ENCODE data around the gene HOMER1. TPM values are rescaled to one million over a fixed set of nuclear protein-coding genes. Genes with fewer than 3 reads are reported as not detected.
A peak's percentile ranks its signal among the peaks of the same experiment; 100 is the strongest.

The HOMER1 gene
- total RNA-seq, 1 donor from 2014 or later, result 20.5 TPM

DNA sequence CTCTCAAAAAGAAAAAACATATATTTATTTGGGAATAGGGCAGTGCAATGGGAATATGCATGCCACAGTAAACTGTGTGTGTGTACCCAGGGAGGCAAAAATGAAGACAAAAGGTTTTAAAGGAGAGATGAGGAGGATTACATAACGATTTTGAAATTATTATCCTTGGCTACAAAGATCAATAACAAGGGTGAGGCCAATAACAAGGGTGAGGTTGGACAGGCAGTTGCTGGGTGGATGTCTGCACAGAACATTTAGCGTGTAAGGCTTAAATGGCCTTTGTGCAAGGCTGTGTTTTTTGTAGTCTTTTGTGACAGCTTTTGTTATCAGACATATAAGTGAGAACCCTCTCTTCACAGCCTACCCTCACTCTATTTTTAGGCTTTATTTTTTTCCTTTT, 164.1 kb downstream of the HOMER1 start:
- DNase-seq (ENCODE audit: low read depth), result no peak
- TF ChIP-seq, protein P1, sequence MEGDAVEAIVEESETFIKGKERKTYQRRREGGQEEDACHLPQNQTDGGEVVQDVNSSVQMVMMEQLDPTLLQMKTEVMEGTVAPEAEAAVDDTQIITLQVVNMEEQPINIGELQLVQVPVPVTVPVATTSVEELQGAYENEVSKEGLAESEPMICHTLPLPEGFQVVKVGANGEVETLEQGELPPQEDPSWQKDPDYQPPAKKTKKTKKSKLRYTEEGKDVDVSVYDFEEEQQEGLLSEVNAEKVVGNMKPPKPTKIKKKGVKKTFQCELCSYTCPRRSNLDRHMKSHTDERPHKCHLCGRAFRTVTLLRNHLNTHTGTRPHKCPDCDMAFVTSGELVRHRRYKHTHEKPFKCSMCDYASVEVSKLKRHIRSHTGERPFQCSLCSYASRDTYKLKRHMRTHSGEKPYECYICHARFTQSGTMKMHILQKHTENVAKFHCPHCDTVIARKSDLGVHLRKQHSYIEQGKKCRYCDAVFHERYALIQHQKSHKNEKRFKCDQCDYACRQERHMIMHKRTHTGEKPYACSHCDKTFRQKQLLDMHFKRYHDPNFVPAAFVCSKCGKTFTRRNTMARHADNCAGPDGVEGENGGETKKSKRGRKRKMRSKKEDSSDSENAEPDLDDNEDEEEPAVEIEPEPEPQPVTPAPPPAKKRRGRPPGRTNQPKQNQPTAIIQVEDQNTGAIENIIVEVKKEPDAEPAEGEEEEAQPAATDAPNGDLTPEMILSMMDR (IDR thresholded peaks at IDR 0.05; ENCODE audit: insufficient read depth, low read length, severe bottlenecking), result no peak
- H3K36me3 ChIP-seq (ENCODE audit: control insufficient read depth, insufficient read depth, low read length), result no peaks in the 10 kb centered on the region
- H3K4me3 ChIP-seq (ENCODE audit: low read depth, low read length), result no peak overlapping the region
- H3K27me3 ChIP-seq (ENCODE audit: control insufficient read depth, insufficient read depth, low read length), result no peaks in the 10 kb centered on the region
- no peak for FAIRE-seq

DNA sequence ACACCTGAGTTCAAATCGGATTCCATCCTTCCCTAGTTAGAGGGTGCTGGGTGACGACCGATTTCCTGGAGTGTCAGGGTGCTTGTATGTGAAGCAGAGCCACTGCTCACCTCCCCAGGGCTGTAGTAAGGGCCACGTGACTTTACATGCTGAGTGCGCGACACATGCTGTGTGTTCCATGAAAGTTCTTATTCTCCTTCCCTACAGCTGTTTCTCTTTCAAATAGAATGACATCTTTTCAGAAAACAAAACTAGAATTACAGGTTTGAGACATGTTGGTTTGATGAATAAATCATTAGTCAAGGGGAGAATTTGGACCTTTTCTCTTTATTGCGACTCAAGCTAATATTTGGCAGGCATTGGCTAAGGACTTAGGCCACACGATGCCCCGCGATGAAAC, 164.9 kb downstream of the HOMER1 start:
- FAIRE-seq (no peak), DNase-seq (ENCODE audit: low read depth) (peak; percentile 73)
- H3K27me3 ChIP-seq (ENCODE audit: control insufficient read depth, insufficient read depth, low read length), result no peaks in the 10 kb centered on the region
- TF ChIP-seq, protein P1 (IDR thresholded peaks at IDR 0.05; ENCODE audit: insufficient read depth, low read length, severe bottlenecking), result no peak
- no peak overlapping the region for H3K4me3 ChIP-seq (ENCODE audit: low read depth, low read length)
- H3K36me3 ChIP-seq (ENCODE audit: control insufficient read depth, insufficient read depth, low read length), result no peaks in the 10 kb centered on the region

DNA sequence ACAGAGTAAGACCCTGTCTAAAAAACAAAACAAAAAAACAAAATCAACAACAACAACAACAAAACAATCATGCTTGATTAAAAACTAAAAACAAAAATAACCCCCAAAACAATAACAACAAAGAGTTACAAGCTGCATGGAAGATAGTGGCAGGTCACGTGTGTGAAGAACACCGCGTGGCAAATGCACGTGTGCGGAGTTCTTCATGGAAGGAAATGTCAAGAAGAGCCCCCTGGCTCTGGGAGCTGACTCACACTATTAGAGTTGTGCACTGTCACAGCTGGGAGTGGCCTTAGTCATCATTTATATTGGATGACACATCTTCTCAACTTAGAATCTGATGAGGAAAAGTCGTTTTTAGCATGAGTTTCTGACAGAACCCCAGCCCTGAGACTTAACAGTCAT, 167.5 kb downstream of the HOMER1 start:
- no peaks in the 10 kb centered on the region for H3K27me3 ChIP-seq (ENCODE audit: control insufficient read depth, insufficient read depth, low read length)
- no peak overlapping the region for H3K4me3 ChIP-seq (ENCODE audit: low read depth, low read length)
- no peak for FAIRE-seq
- TF ChIP-seq, protein P1 (IDR thresholded peaks at IDR 0.05; ENCODE audit: insufficient read depth, low read length, severe bottlenecking), result no peak
- DNase-seq (ENCODE audit: low read depth), result peak; percentile 69
- no peaks in the 10 kb centered on the region for H3K36me3 ChIP-seq (ENCODE audit: control insufficient read depth, insufficient read depth, low read length)

DNA sequence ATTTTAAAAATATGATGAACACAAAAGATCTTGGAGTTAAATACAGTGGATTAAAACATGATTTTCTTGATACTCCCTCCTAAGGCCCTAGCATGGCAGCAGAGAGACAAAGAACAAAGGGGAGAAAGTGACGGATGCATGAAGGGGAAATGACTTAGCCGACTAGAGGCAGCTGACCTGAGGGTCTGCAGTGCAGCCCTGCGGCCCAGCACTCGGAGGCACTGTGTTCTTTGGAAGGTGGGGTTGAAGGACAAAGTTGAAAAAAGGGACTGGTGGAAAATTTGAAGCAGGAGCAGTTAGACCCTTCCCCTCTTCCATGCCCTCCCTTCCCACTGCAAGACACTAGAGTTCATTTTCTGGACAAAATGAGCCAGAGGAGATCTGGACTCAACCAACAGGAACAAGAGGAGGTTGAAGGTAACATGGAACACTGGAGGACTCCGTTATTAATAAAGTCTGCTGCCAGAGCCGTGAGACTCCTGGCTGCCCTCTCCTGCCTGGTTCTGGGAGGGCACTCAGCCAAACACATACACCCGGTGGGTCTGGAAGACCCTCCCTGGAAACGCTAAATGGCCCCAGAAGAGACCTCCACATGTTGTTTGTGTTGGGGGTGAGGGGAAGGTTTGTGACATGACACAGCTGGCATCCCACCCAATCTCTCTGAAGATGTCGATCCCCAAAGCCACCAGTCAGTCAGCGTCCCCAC, 179.9 kb downstream of the HOMER1 start:
- TF ChIP-seq, protein P1 (IDR thresholded peaks at IDR 0.05; ENCODE audit: insufficient read depth, low read length, severe bottlenecking), result no peak
- DNase-seq (ENCODE audit: low read depth) (no peak), FAIRE-seq (no peak)
- Histone ChIP-seq H3K4me3 (ENCODE audit: low read depth, low read length) (no peak overlapping the region), H3K27me3 (ENCODE audit: control insufficient read depth, insufficient read depth, low read length) (no peaks in the 10 kb centered on the region), H3K36me3 (ENCODE audit: control insufficient read depth, insufficient read depth, low read length) (no peaks in the 10 kb centered on the region)

DNA sequence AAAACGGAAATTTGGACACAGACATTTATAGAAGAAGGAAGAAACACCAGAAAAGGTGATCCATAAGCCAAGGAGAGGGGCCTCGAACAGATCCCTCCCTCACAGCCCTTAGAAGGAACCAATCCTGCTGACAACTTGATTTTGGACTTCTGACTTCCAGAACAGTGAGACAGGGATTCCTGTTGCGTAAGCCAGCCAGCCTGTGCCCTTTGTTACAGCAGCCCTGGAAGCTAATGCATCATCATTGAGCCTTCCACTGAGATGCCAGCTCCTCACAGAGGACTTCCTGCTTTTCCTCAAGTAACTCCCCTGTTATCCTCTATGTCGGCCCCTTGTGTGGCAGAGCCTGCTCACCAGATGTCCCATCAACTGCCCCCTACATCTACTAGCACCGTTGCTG, 183.9 kb downstream of the HOMER1 start:
- H3K36me3 ChIP-seq (ENCODE audit: control insufficient read depth, insufficient read depth, low read length), result no peaks in the 10 kb centered on the region
- FAIRE-seq (peak; percentile 40), DNase-seq (ENCODE audit: low read depth) (peak; percentile 15)
- TF ChIP-seq, protein P1 (IDR thresholded peaks at IDR 0.05; ENCODE audit: insufficient read depth, low read length, severe bottlenecking), result no peak
- H3K4me3 ChIP-seq (ENCODE audit: low read depth, low read length), result no peak overlapping the region
- no peaks in the 10 kb centered on the region for H3K27me3 ChIP-seq (ENCODE audit: control insufficient read depth, insufficient read depth, low read length)

DNA sequence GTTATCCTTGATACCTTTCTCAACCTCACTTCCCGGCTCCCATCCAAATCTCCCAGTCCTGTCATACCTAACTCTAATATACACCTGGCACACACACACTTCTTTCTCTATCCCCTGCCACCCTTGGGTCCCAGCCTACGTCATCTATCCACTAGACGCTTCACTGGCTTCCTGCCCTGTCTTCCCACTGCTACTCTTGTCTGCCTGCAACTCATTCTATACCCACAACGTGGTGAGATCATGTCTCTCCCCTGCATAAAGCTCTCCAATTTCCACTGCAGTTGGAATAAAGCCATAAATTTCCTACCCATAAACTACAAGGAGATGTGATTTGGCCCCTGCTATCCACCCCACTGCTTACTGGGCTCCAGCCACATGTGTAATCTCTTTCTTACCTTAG, 184.5 kb downstream of the HOMER1 start:
- no peak for DNase-seq (ENCODE audit: low read depth)
- no peak overlapping the region for H3K4me3 ChIP-seq (ENCODE audit: low read depth, low read length)
- no peak for FAIRE-seq
- no peaks in the 10 kb centered on the region for H3K27me3 ChIP-seq (ENCODE audit: control insufficient read depth, insufficient read depth, low read length)
- TF ChIP-seq, protein P1 (IDR thresholded peaks at IDR 0.05; ENCODE audit: insufficient read depth, low read length, severe bottlenecking), result no peak
- no peaks in the 10 kb centered on the region for H3K36me3 ChIP-seq (ENCODE audit: control insufficient read depth, insufficient read depth, low read length)
